ENCODE data around the gene KBTBD12.

KBTBD12 gene

DNA sequence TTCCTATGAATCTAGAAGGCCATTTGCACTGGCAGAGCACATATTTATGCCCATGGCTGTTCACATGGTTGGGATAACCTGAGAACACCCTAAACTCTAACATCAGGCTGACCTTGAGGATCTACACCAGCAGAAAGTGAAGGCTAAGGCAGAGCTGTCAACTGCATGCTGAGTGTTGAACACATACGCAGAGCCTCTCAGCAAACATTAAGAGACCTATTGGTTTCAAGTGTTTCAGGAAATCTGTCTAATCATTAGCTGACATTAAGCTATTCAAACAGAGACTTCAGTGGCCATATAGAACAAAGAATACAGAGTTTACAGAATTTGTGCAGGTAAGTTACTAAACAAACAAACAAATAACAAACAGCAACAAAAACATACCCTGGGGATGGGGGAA is 121.1 kb downstream of the KBTBD12 start:
- ATAC-seq: no peak
